HCT116 (cell line): ENCODE results near the gene SLC6A11. TPM values are rescaled to one million over a fixed set of nuclear protein-coding genes. Genes with fewer than 3 reads are reported as not detected.
A peak's percentile ranks its signal among the peaks of the same experiment; 100 is the strongest.

Experiments
- ATAC-seq: fragments of 200-7000 bp; cut with Tn5 transposase; 2 replicates; pipeline ENCODE4 v1.9.1; 2020; ENCODE audit warnings: mild to moderate bottlenecking, moderate library complexity
- Bru-seq: library from RNA; stranded (reverse); fragments of 400-500 nt; gene quantifications from one replicate; lab custom pipeline; 2021; lab: Mats Ljungman, UMichigan
- BruChase-seq, 2 experiments: library from RNA; stranded (reverse); fragments of 400-500 nt; gene quantifications; one replicate each; lab custom pipeline; 2021; lab: Mats Ljungman, UMichigan
- BruUV-seq: library from RNA; stranded (reverse); fragments of 400-500 nt; replicated peaks from 2 replicates; lab custom pipeline; 2021; lab: Mats Ljungman, UMichigan
- CTCF ChIA-PET: fragments of 300-600 bp; sonication (Branson Sonifier 250); formaldehyde crosslinking; loops from one replicate; lab custom pipeline; 2021; ENCODE audit warnings: antibody characterized with exemption; lab: Charles Lee
- POLR2A ChIA-PET: fragments of 300-600, 350-600 bp; sonication (Branson Sonifier 250); formaldehyde crosslinking; loops from one replicate; lab custom pipeline; 2021; ENCODE audit warnings: antibody characterized with exemption; lab: Charles Lee
- RAD21 ChIA-PET, 2 experiments: fragments of 300-600 bp; sonication (Branson Sonifier 250); formaldehyde crosslinking; loops; one replicate each; lab custom pipeline; 2023; ENCODE audit warnings: low total read pairs in 2 of 2; ENCODE audit not compliant: uncharacterized antibody in 2 of 2, unreplicated experiment in 2 of 2, low non-redundant PET in 1 of 2; lab: Charles Lee
- DNase-seq: peaks from one replicate; pipeline ENCODE4 v3.0.0-alpha.2; 2010; ENCODE audit warnings: low read depth, low spot score
- H2AFZ ChIP-seq: fragments of 200-600 bp; shearing (Covaris generic), sonication (generic); 2 replicates; pipeline ENCODE4 v1.6.1; 2017; ENCODE audit warnings: low read depth, mixed run types, mixed read lengths, antibody characterized with exemption, low read length; ENCODE audit not compliant: poor library complexity, severe bottlenecking
- H3K27ac ChIP-seq: 2 replicates; pipeline ENCODE4 v1.5.1; 2012; ENCODE audit warnings: low read depth, low read length
- H3K27me3 ChIP-seq: fragments of 200-600 bp; sonication (generic); 2 replicates; pipeline ENCODE4 v1.6.1; 2016; ENCODE audit warnings: mixed run types, low read length, mixed read lengths; ENCODE audit not compliant: insufficient read depth
- H3K36me3 ChIP-seq, 2 experiments: fragments of 200-500 bp in 1 of 2; fragments of 200-600 bp in 1 of 2; sonication (Bioruptor generic) in 1 of 2; sonication (generic) in 1 of 2; 2 replicates each; pipeline versions ENCODE4 v1.5.1 to v1.6.1; 2014 to 2016; ENCODE audit warnings: low read length in 2 of 2, inconsistent platforms in 1 of 2, mixed read lengths in 1 of 2, mixed run types in 1 of 2; ENCODE audit not compliant: insufficient read depth in 2 of 2, control insufficient read depth in 1 of 2
- H3K4me1 ChIP-seq, 2 experiments: fragments of 200-600 bp in 1 of 2; sonication (generic) in 1 of 2; 2 replicates each; pipeline versions ENCODE4 v1.5.1 to v1.6.1; 2012 to 2017; ENCODE audit warnings: low read length in 2 of 2, inconsistent platforms in 1 of 2, mild to moderate bottlenecking in 1 of 2, mixed read lengths in 1 of 2, mixed run types in 1 of 2, moderate library complexity in 1 of 2; ENCODE audit not compliant: insufficient read depth in 2 of 2, control insufficient read depth in 1 of 2
- H3K4me2 ChIP-seq: fragments of 200-600 bp; sonication (generic); 2 replicates; pipeline ENCODE4 v1.6.1; 2017; ENCODE audit warnings: mixed run types, low read length, mixed read lengths
- H3K4me3 ChIP-seq, 2 experiments: fragments of 200-600 bp in 1 of 2; sonication (generic) in 1 of 2; replicated peaks in 1 of 2; 2 replicates each; pipeline ENCODE4 v1.5.1; 2011 to 2016; ENCODE audit warnings: low read length in 2 of 2, control low read depth in 1 of 2, low read depth in 1 of 2, mild to moderate bottlenecking in 1 of 2, mixed read lengths in 1 of 2, mixed run types in 1 of 2
- H3K79me2 ChIP-seq: fragments of 200-600 bp; sonication (generic); 2 replicates; pipeline ENCODE4 v1.6.1; 2017; ENCODE audit warnings: mild to moderate bottlenecking, mixed run types, low read length, moderate library complexity, mixed read lengths; ENCODE audit not compliant: insufficient read depth
- H3K9ac ChIP-seq: fragments of 200-600 bp; sonication (generic); 2 replicates; pipeline ENCODE4 v1.6.1; 2016; ENCODE audit warnings: low read length, mixed read lengths
- H3K9me2 ChIP-seq: fragments of 200-600 bp; sonication (generic), shearing (Covaris generic); 2 replicates; pipeline ENCODE4 v1.6.1; 2017; ENCODE audit warnings: mixed run types, mild to moderate bottlenecking, moderate library complexity; ENCODE audit not compliant: insufficient read depth
- H3K9me3 ChIP-seq, 2 experiments: fragments of 200-500 bp in 1 of 2; fragments of 200-600 bp in 1 of 2; sonication (Bioruptor generic) in 1 of 2; sonication (generic) in 1 of 2; 2 replicates each; pipeline ENCODE4 v1.6.1; 2014 to 2017; ENCODE audit warnings: low read length in 2 of 2, mixed read lengths in 2 of 2, inconsistent platforms in 1 of 2, low read depth in 1 of 2, mild to moderate bottlenecking in 1 of 2, mixed run types in 1 of 2, moderate library complexity in 1 of 2; ENCODE audit not compliant: control insufficient read depth in 1 of 2, insufficient read depth in 1 of 2
- H4K20me1 ChIP-seq: fragments of 200-600 bp; sonication (generic), shearing (Covaris generic); 2 replicates; pipeline ENCODE4 v1.6.1; 2017; ENCODE audit warnings: mixed run types, mild to moderate bottlenecking, moderate library complexity; ENCODE audit not compliant: insufficient read depth
- ELF1 ChIP-seq: IDR thresholded peaks from 2 replicates; pipeline ENCODE4 v1.6.1; 2012; ENCODE audit warnings: low read depth, borderline replicate concordance
- EZH2 ChIP-seq: fragments of 200-600 bp; sonication (generic); IDR thresholded peaks from 2 replicates; pipeline ENCODE4 v1.6.1; 2017; ENCODE audit warnings: antibody characterized with exemption, mixed run types
- EZH2phosphoT487 ChIP-seq: fragments of 200-600 bp; IDR thresholded peaks from 2 replicates; pipeline ENCODE4 v1.6.1; 2018; ENCODE audit warnings: antibody characterized with exemption, borderline replicate concordance
- FOSL1 ChIP-seq: IDR thresholded peaks from 2 replicates; pipeline ENCODE4 v1.6.1; 2012; ENCODE audit warnings: low read depth
- MAX ChIP-seq: IDR thresholded peaks from 2 replicates; pipeline ENCODE4 v1.6.1; 2012
- POLR2AphosphoS5 ChIP-seq: IDR thresholded peaks from 2 replicates; pipeline ENCODE4 v1.6.1; 2011; ENCODE audit warnings: mild to moderate bottlenecking, low read depth, low read length, moderate library complexity
- RAD21 ChIP-seq: IDR thresholded peaks from 2 replicates; pipeline ENCODE4 v1.6.1; 2012; ENCODE audit warnings: low read depth, mild to moderate bottlenecking
- REST ChIP-seq: IDR thresholded peaks from 2 replicates; pipeline ENCODE4 v1.6.1; 2012; ENCODE audit warnings: low read depth
- TCF7L2 ChIP-seq: IDR thresholded peaks from 2 replicates; pipeline ENCODE4 v1.7.0; 2011; ENCODE audit warnings: borderline replicate concordance, inconsistent platforms; ENCODE audit not compliant: insufficient read depth, insufficient read length; ENCODE audit errors: extremely low read depth
- YY1 ChIP-seq: IDR thresholded peaks from 2 replicates; pipeline ENCODE4 v1.6.1; 2011; ENCODE audit warnings: low read length, low read depth, moderate library complexity, mild to moderate bottlenecking; ENCODE audit not compliant: insufficient replicate concordance; ENCODE audit errors: extremely low read depth
- ZBTB33 ChIP-seq: IDR thresholded peaks from 2 replicates; pipeline ENCODE4 v1.6.1; 2011; ENCODE audit warnings: mild to moderate bottlenecking, low read length, moderate library complexity; ENCODE audit not compliant: insufficient replicate concordance; ENCODE audit errors: extremely low read depth
- ZNF274 ChIP-seq: fragments of 200-500 bp; sonication (Bioruptor generic); IDR thresholded peaks from 2 replicates; pipeline ENCODE4 v1.6.1; 2014; ENCODE audit warnings: mild to moderate bottlenecking, low read depth, low read length, inconsistent platforms
- intact Hi-C: fragments of 100-400 bp; cut with micrococcal nuclease; formaldehyde crosslinking; loops from 2 replicates; pipeline ENCODE4 v1.10.0; 2022
- long read RNA-seq: library from polyadenylated mRNA; unstranded; transcript quantifications from one replicate; pipeline ENCODE4 v2.0.0, GENCODE V29; 2021; ENCODE audit not compliant: unreplicated experiment
- polyA plus RNA-seq: library from polyadenylated mRNA; unstranded; fragments of >200 nt; gene quantifications from 2 replicates; pipeline ENCODE4 v1.2.1, GENCODE V29; 2012; ENCODE audit warnings: missing spikeins
- total RNA-seq: library from RNA; stranded (reverse); gene quantifications from one replicate; pipeline ENCODE4 v1.2.1, GENCODE V29; 2021; ENCODE audit not compliant: unreplicated experiment

The SLC6A11 gene
- total RNA-seq (not detected), Bru-seq, nascent RNA (percentile 2 among the genes with signal in this experiment), BruChase-seq, experiment 1, labeled RNA remaining after a 6-hour chase (percentile 5 among the genes with signal in this experiment), BruChase-seq, experiment 2, labeled RNA remaining after a 2-hour chase (percentile 4 among the genes with signal in this experiment)
- not detected in 2 replicates for polyA plus RNA-seq
- long read RNA-seq: 0 reads

GRCh38 chr3:10816019-10816862, at the start of gene SLC6A11:
SLC6A11 (plus strand) TSS chr3:10816228; CDS start chr3:10816266, 38 bp downstream.
- ChIA-PET POLR2A (no interaction called here), RAD21 (no interaction called here), CTCF (no interaction called here)
- no TSS peak for BruUV-seq
- no peaks in the 10 kb centered on the region for H3K9me2 ChIP-seq
- H4K20me1 ChIP-seq: no peaks in the 10 kb centered on the region
- no peaks in the 10 kb centered on the region for H3K79me2 ChIP-seq
- no peak within 1 kb of the TSS for H3K4me2 ChIP-seq
- H3K9ac ChIP-seq: no peak within 1 kb of the TSS
- H3K27me3 ChIP-seq: peaks cover 33% of the 10 kb centered on the region
- TF ChIP-seq EZH2phosphoT487: no peak
- TF ChIP-seq POLR2AphosphoS5: no peak
- no peak for TF ChIP-seq ELF1
- TF ChIP-seq ZNF274: no peak
- no peak for TF ChIP-seq ZBTB33
- no peak for TF ChIP-seq EZH2
- no peak for TF ChIP-seq TCF7L2
- TF ChIP-seq REST: no peak
- TF ChIP-seq RAD21: no peak
- no peak for TF ChIP-seq FOSL1
- no peak for TF ChIP-seq YY1
- no peak for TF ChIP-seq MAX
- DNase-seq (no peak), ATAC-seq (no peak)
- H2AFZ ChIP-seq: no peak within 1 kb of the TSS
- H3K36me3 ChIP-seq: no peaks in the 10 kb centered on the region
- H3K4me1 ChIP-seq: no peaks in the 10 kb centered on the region
- intact Hi-C loops: no loop called here
- no peak within 1 kb of the TSS for H3K27ac ChIP-seq
- H3K4me3 ChIP-seq: no peak within 1 kb of the TSS
- H3K9me3 ChIP-seq: no peaks in the 10 kb centered on the region
